HuH-7 (cell line): ENCODE results near the gene TBXT.
A peak's percentile ranks its signal among the peaks of the same experiment; 100 is the strongest.
"Not testable (repeated sequence)": the region's sequence is repeated elsewhere in the genome, so short reads cannot be mapped to it uniquely, and the experiment has no call there.

Source experiments
- DNase-seq: peaks from one replicate; pipeline ENCODE4 v3.0.0; 2011; ENCODE audit warnings: low spot score

TBXT gene

DNA sequence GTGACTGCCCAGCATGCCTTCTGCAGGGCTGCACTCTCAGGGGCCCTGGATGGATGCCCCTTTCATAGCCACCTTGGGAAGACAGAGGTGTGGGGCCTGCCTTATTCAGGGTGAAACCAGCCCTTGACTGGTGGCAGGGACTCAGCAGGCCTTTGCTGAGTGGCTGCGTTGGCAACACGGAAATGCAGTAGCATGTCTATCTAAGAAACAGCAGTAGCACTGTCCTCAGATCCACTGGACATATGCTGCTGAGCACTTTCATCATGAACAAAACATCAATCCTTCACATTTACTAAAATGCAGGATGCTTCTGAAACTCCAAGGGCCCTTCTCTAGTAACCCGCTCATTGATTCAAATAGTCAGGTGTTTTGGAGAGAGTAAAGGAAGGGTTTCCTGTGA is 4.9 kb upstream of the TBXT start:
- no peak for DNase-seq

DNA sequence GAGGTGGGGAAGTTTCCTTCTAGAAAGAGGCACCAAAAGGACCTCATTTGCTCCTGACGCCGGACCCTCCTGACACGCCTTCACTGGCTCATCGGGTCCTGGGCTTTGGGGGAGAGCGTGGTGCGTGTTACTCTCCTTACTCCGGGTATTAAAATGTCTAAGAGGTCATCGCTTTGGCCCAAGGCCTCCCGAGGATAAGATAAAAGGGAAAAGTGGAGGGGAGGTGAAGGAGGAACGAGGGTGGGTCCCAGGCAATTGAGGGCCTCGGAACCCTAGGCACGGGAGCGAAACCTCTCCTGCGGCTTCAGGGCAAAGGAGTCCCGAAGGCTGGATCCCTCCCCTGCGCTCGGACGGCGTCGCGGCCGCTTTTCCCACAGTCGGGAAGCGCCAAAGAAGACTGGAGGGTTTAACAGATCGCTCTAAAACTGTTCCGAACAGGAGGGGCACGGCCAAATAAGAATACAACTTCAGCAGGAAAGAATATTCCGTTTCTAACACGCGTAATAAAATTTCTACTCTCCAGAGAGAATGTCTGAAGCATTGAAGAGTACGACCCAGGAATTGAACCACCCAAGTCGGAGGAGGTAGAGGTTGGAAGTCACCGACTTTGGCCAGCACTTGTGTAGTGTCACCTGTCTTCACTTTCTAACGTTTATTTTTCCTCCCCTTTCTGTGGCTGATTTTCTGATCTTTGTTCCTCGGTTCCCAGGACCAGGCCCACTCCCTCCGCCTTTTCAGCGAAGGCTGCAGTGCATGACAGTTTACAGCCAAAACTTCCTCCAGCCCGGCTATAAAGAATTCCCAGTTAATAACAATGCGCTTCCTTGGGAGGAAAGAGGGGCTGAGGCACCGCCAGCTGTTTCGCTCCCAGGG is 2.1 kb upstream of the TBXT start:
- DNase-seq, result no peak

DNA sequence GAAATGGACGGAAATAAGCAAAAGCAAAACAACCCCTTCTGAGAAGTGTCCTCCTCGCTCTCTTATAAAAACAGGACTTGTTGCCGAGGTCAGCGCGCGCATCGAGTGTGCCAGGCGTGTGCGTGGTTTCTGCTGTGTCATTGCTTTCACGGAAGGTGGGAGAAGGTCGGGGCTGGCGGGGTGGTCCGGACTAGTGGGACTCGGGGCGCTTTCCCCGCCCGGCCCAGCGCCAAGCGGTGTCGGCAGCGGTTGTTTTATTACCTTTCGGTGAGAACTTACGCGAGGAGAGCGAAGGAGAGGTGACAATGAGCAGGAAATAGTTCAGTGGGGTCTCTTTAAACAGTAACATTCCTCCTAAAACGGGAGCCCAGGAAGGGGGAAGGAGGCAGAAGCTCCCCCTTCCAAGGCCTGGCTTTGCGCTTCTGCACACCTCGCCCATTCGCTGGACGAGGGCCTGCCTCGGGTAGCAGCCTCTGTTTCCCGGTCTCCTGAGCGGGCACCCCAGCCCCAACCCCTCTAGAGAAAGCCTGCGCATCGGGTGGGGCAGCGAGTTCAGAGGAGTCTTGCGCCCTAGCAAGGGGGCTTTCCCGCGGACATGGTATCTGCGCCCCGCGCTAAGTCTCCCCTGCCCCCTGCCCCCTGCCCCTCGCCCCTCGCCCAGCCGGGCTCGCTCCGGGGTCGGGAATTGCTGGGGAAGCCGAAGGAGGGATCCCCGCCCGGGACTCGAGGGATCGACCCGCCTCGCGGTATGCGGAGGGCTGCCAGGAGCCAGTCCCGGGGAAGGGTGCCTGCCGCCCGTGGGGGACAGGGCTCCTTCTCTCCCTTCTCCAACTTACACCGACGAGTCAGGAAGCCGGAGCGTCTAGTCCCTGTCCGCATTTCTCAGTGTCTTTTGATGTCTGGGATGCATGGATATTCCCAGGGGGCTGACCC is 1.2 kb upstream of the TBXT start:
- no peak for DNase-seq

DNA sequence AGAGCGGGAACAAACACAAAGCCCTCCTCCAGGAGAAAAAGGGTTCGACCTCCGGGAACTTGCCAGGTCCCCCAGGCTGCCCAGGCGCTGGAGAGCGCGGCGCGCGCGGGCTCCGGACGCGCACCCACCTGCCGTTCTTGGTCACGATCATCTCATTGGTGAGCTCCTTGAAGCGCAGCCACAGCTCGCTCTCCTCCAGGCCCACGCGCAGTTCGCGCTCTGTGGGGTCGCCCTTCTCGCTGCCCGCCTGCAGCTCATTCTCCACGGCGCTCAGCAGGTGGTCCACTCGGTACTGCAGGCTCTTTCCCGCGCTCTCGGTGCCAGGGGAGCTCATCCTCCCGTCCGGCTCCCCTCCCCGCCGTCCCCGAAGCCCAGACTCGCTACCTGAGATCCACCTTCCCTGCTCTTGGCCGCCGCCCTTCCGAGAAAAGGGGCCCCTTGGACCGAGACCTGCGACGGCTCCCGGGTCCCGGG is 356 bp downstream of the TBXT start:
- DNase-seq, result no peak

DNA sequence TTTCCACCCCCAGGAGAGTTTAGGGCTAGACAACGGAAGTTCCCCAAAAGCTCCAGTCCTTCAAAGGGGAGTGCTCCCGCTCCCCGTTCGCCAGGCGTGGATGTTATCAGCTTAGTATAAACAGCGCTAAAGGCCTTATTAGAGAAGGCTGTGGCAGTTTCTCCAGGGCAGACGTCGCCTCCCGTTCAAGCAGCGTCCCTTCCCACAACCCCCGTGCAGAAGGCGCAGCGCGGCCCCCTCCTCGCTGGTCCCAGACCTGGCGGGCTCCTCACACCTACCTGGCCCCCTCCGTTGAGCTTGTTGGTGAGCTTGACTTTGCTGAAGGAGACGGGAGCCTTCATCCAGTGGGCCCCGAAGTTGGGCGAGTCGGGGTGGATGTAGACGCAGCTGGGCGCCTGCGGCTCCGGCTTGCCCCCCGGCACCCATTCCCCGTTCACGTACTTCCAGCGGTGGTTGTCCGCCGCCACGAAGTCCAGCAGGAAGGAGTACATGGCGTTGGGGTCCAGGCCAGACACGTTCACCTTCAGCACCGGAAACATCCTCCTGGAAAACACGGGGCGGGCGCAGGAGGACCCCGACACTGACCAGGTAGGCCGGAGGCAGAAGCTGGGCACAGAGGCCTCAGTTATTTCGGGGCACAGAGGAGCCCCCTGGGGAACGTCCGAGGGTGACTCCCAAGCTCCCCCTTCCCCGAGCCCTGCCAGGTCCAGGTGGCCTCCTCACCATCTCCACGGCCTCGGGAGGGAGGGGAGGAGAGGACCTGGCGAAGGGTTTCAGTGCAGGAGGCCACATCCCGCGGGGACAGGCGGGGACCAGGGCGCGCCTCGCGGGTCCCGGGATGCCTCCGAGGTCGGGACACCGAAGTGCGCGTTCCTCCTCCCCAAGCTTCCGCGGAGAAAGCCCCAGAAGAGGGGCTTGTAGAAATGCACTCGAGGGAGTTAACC is 1.1 kb downstream of the TBXT start:
- DNase-seq, result no peak

DNA sequence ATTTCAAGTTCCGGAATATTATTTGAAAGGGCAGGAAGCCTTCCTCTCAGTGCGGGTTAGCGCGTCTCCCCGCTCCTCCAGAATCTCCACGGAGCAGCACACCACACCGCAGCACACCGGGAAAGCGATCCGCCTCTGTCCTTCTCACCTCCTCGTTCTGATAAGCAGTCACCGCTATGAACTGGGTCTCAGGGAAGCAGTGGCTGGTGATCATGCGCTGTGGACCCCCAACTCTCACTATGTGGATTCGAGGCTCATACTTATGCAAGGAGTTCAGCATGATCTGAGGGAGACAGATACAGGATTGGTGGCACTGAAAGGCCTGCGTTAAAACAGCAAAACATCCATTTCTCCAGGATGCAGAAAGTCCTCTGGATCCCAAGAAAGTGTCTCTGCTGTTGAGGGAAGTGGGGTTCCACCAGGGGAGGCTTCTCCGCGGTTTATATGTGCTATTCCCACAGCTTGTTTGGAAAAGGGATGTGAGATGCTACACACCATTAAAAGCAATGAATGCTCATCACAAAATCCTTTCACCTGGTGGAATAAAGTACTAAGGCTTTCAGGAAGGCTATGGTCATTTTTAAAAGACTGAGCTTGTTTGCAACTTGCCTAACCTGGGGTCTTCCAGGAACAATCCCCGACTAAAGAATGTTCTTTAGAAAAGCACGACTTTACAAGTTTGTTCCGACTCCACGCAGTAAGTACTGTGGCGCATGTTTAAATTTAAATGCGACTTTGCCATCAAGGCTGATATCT is 1.9 kb downstream of the TBXT start:
- DNase-seq, result no peak

DNA sequence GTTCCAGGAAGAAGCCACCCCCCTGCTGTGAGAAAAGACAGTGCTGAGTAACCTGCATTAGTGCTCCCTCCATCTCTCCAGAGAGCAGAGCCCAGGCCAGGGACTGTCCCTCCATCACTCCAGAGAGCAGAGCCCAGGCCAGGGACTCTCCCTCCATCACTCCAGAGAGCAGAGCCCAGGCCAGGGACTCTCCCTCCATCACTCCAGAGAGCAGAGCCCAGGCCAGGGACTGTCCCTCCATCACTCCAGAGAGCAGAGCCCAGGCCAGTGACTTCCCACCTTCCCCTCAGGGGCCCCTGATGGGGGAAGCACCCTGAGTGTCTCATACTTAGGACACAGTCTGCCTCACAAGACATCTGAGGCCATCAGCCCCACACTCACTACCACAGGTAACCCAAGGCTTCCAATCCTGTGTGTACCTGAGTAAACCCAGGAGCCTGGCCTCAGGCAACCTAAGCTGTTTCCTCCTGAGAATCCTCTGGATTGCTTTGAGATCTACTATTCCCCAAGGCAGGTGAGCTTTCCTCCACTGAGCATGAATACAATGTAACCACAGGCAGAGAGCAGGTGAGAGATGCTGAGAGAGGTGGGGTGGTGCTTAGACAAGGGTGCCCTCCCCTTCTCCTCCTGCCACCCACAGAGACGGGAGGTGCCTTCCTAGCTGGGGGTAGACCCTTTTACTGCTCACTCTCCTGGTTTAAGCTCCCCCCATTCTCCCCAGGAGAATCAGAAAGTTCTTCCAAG is 4.9 kb downstream of the TBXT start:
- no peak for DNase-seq

DNA sequence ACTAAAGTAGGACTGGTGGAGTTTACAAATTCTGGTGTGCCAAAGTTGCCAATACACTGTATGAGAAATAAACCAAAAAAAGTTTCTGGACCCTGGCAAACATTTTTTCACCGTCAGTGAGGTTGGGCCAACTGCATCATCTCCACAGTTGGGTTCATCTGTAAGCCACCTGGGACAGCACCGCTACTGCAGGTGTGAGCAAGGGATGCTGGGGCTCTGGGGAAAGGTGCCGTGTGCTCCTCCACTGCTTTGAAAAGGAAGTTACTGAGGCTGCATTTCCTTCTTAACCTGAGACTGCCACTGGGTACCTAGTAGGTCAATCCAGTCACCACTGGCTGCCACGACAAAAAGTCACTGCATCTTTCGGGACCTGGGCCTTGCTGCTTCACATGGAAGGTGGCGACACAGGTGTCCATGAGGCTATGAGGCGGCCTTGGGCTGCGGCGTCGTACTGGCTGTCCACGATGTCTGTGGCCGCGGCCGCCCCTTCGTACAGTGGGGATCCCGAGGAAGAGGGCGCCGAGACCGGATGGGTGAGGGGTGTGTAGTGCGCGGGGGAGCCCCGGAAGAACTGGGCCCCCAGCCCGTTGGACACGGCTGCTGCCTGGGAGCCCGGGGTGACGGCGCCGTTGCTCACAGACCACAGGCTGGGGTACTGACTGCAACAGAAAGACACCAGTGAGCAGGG is 9.6 kb downstream of the TBXT start:
- DNase-seq, result no peak

DNA sequence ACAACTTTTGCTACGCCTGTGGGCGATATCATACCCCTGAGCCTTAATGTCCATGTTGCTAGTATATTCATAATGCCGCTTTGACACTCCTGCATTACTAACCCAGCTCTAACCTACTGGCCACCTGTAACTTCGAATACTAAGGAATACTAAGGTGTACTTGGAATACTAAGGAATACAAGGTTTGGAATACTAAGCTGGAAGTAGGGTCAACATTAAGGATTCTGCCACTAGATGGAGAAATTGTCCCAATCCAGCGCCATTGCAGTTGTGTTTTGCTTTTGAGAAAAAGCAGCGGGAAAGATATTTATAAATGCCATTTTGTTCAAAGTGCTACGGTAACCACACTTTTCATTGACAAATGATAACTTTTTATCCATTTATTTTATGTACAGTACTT is 10.7 kb downstream of the TBXT start:
- peak; percentile 63 for DNase-seq

DNA sequence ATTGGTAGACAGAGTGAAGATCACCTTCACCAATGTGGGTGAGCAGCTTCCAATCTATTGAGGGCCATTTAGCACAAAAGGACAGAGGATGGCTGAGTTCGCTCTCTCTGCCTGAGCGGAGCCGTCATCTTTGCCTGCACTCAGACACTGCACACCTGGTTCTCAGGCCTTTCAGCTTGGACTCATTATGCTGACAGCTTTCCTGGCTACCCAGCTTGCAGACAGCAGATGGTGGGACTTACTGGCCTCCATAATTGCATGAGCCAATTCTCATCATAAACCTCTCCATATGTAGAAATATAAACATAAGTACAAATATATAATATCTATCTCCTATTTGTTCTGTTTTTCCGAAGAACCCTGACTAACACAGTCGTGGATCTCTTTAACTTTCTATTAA is 13.7 kb downstream of the TBXT start:
- DNase-seq, result no peak

DNA sequence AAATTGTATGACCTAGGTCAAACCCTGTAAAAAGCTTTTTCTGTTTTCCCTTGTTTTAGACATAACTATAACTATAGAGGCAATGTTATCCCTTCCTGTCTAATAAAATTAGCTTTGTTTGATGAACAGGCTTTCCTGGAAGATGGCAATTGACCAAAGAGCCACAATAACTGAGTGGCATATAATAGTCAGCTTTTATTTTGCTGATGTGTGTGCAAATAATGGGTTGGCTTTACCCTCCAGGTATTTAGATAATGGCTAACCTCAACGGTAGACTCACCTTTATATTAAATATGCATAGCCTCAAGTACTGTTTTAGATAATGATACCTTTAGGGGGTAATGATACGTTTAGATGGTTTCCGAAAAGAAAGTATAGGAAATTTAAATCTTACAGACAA is 15.0 kb downstream of the TBXT start:
- DNase-seq, result no peak

DNA sequence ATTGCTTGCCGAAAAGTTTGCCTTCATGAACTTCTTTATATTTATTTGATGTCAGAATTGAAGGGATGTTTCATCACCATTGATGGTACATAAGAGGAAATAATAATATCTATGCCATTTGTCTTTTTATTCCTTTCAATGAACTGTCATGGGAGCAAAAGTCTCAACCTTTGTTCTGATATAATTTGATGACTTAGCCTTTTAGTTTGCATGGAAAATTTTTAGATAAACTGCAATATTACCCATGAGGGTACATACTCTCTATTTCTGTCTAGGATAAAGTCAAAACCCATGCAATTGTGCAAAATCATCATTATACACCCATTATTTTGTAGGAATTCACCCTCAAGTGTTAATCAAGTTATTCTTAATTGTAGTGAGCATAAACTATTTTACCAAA is 15.9 kb downstream of the TBXT start:
- no peak for DNase-seq

DNA sequence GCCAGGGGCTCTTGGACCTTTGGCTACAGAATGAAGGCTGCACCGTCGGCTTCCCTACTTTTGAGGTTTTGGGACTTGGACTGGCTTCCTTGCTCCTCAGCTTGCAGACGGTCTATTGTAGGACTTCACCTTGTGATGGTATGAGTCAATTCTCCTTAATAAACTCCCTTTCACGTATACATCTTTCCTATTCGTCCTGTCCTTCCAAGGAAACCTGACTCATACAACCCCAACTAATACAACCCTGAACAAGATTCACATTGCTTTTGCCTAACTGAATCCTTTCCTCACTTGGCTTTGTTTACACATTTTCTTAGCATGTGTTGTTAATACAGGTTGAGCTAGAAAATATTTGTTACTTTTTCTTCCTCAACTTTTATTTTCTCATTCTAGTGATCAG is 21.9 kb downstream of the TBXT start:
- DNase-seq, result no peak

DNA sequence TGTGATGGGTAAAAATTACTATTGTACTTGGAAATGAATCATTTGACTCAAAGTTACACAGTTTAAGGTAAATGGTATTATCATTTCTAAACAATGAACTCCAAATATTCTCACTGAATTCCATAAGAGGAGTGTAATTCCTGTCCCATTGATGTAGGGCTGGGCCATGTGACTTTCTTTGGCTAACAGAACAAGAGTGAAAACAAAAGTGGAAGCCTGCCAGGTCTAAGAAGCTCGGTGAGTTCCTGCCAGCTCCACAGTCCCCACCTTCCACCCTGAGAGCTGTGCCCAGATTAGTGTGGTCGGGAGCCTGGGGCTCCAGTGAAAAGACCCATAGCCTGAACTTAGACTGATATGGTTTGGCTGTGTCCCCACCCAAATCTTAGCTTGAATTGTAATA is 24.6 kb downstream of the TBXT start:
- DNase-seq, result no peak

DNA sequence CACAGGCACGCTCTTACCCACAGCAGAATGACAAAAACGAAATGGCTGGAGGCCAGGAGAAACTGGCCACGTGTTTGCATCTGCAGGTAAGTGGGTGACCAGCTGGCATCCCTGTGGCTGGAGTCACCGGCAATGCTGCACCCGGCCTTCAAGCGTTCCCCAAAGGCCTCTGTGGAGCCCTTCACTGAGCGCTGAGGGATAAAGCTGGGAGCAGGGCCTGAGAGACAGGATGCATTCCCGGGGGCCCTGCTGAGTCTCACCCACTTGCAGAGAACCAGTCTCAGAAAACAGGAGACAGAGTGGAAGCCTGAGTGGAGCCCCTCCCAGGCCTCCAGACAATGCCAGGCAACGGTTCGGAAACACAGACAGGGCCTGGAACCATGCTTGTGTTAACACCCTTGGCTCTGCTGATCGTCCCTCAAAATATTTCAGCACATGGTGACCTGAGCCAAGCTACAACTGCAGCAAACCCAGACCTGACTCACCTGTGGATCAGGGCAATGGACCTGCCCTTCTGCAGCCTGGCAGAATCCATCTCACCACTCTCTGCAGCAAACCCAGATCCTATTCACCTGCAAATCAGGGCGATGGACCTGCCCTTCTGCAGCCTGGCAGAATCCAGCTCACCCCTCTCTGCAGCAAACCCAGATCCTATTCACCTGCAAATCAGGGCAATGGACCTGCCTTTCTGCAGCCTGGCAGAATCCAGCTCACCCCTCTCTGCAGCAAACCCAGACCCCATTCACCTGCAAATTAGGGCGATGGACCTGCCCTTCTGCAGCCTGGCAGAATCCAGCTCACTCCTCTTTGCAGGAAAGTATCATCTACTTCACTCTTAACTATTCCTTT is 39.8 kb downstream of the TBXT start:
- no peak for DNase-seq

DNA sequence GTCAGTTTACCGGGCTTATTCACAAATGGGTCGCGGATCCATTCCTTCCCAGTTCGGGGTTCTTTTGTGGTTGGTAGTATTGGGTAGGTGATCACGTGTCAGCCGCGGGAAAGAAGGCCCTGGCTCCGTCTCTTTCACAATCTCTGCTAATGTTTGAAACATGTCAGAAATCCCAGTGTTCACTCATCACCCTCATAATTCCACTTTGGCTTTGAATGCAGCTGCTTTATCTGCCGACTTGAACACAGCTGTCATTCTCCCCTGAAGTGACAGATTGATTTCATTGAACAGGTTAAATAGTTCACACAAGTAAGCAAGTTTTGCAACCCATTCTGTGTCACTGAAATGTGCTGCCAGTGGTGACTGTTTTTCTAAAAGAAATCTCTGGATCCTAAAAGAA is 44.5 kb downstream of the TBXT start:
- DNase-seq, result not testable (repeated sequence)

DNA sequence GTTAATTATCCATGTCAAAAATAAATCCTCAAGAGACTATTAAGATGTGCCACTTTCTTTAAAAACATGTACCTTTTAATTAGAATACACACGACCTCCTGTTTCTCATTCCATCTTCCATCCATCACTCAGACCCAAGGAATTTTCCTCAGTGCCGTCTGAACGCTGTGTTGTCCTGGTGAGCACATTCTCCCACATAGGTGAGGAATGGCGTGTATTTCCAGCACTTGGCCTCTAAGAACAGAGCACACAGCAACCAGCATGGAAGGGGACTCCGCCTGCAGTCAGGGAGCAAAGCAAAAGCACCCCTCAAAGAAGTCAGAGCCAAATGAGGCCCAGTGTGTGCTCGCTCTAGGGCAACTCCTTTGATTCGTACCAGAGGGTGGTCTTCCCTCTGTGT is 45.9 kb downstream of the TBXT start:
- DNase-seq, result no peak

DNA sequence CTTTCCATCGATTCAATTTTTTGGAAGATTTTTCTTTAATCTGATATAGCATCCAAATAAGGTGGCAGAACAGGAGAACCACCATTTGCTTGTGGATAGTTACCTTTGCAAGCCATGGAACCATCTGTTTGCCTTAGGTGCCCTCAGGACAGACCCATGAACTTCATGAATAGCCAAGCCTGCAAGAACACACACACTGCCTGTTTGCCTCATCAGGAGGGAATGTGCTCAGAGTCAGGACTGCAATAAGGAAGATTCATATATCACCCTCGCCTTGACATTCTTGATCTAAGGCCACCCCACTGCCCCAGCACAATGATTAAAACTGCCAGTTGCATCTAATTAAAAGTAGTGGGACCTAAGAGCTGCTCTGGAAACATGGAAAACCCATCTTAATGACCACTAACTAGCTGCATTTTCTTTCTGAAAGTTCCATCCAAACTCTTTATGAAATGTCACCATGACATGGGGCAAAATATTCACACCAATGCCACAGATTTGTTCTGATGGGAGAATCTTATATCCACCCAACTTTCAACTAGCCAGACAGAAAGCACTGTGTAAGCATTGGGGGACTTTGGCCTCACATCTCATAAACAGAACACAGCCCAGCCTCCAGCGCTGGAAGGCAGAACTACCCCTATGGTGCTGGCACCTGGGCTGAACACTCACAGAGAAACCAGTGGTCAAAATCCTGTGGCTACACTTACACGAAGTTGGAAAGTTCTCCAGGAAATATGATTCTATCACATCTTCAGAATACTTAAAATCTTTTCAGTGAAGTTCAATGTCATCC is 48.3 kb downstream of the TBXT start:
- DNase-seq, result no peak
